CD4-positive, alpha-beta T cell (primary cell): ENCODE measurements around the gene AFAP1. TPM values are rescaled to one million over a fixed set of nuclear protein-coding genes. Genes with fewer than 3 reads are reported as not detected.

ENCODE experiments used
- ATAC-seq: fragments of 200-7000 bp; cut with Tn5 transposase; one replicate; pipeline ENCODE4 v1.10.0; 2022; ENCODE audit warnings: mild to moderate bottlenecking; ENCODE audit not compliant: poor library complexity
- CTCF ChIA-PET: fragments of 350-600 bp; sonication (Branson Sonifier 250); formaldehyde crosslinking; loops from one replicate; lab custom pipeline; 2021; ENCODE audit warnings: antibody characterized with exemption, inconsistent platforms; lab: Charles Lee
- POLR2A ChIA-PET: fragments of 350-600 bp; sonication (Branson Sonifier 250); formaldehyde crosslinking; loops from one replicate; lab custom pipeline; 2021; ENCODE audit warnings: antibody characterized with exemption, inconsistent platforms; lab: Charles Lee
- DNase-seq, 14 experiments: peaks; one replicate each; pipeline ENCODE4 v3.0.0-alpha.2; 2013 to 2020; ENCODE audit warnings: mixed read lengths in 2 of 14
- H3K27ac ChIP-seq, 2 donors: one replicate each; pipeline versions ENCODE4 v1.5.1 to v1.7.0; 2013; ENCODE audit warnings: low read length in 2 of 2, low read depth in 1 of 2, mild to moderate bottlenecking in 1 of 2
- H3K27me3 ChIP-seq, 2 experiments: 1 replicate in 1 of 2; 2 replicates in 1 of 2; pipeline versions ENCODE4 v1.6.1 to v1.7.0; 2013; ENCODE audit warnings: low read length in 2 of 2, control low read depth in 1 of 2, mild to moderate bottlenecking in 1 of 2, moderate library complexity in 1 of 2; ENCODE audit not compliant: insufficient read depth in 2 of 2, control insufficient read depth in 1 of 2
- H3K36me3 ChIP-seq: one replicate; pipeline ENCODE4 v1.6.1; 2013; ENCODE audit warnings: low read length, control low read depth; ENCODE audit not compliant: insufficient read depth
- H3K4me1 ChIP-seq: one replicate; pipeline ENCODE4 v1.6.1; 2013; ENCODE audit warnings: low read length, control low read depth; ENCODE audit not compliant: insufficient read depth
- H3K4me3 ChIP-seq: one replicate; pipeline ENCODE4 v1.5.1; 2013; ENCODE audit warnings: mild to moderate bottlenecking, low read length, moderate library complexity
- H3K9me3 ChIP-seq, 2 experiments: 1 replicate in 1 of 2; 2 replicates in 1 of 2; pipeline versions ENCODE4 v1.6.1 to v1.7.0; 2013; ENCODE audit warnings: low read length in 2 of 2, mild to moderate bottlenecking in 2 of 2, control low read depth in 1 of 2, moderate library complexity in 1 of 2; ENCODE audit not compliant: control insufficient read depth in 1 of 2, insufficient read depth in 1 of 2
- H3K27ac Mint-ChIP-seq: one replicate; pipeline ENCODE4 v1.8.0; 2020; ENCODE audit warnings: mixed read lengths
- H3K27me3 Mint-ChIP-seq: one replicate; pipeline ENCODE4 v1.8.0; 2021; ENCODE audit warnings: mixed read lengths
- H3K36me3 Mint-ChIP-seq: one replicate; pipeline ENCODE4 v1.8.0; 2021; ENCODE audit warnings: low read depth, mixed read lengths
- H3K4me1 Mint-ChIP-seq: one replicate; pipeline ENCODE4 v1.8.0; 2021; ENCODE audit warnings: low read depth, mixed read lengths
- H3K4me3 Mint-ChIP-seq: one replicate; pipeline ENCODE4 v1.8.0; 2020; ENCODE audit warnings: mild to moderate bottlenecking, mixed read lengths
- H3K9me3 Mint-ChIP-seq: one replicate; pipeline ENCODE4 v1.8.0; 2020; ENCODE audit warnings: mixed read lengths
- intact Hi-C, 2 experiments: fragments of 100-400 bp; cut with DNase I in 1 of 2; cut with micrococcal nuclease in 1 of 2; formaldehyde crosslinking; loops; one replicate each; pipeline versions ENCODE4 v1.15.1 to v1.9.0; 2023 to 2025; cut with DNase I, micrococcal nuclease
- total RNA-seq, 174 experiments: library from RNA in 2 of 174; stranded (reverse) in 2 of 174; gene quantifications; one replicate each; pipeline ENCODE4 v1.2.3 and lab custom pipeline; 2021 to 2026
- TF ChIP-seq, protein P1 (sequence below): fragments of 200-600 bp; IDR thresholded peaks from one replicate; pipeline ENCODE4 v1.8.0; 2022; ENCODE audit warnings: antibody characterized with exemption, mild to moderate bottlenecking

Gene AFAP1
- total RNA-seq, 2 experiments from 2014 or later, result 9.8 to 10.9 TPM

DNA sequence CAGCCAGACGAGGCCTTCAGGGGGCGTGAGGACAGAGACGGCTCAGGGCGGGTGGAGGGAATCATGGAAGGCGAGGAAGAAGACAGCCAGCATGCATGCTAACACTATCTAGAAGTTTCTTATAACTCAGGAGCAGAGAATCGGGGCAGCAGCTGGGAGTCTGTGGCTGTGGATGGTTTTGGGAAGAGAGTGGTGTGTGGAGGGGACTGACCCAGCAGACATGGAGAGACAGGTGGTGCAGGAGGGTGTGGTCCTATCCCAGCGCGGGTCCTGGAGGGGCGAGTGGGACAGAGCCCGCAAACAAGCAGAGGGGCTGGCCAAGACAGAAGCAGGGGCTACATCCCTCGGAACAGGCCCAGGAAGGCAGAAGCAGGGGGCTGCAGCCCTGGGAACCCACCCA lies 192.1 kb downstream of the AFAP1 start:
- Histone ChIP-seq H3K9me3 (no peaks in the 10 kb centered on the region), H3K36me3 (no peaks in the 10 kb centered on the region), H3K27me3 (no peaks in the 10 kb centered on the region), H3K4me1 (peaks cover 3% of the 10 kb centered on the region), H3K27ac (no peak overlapping the region), H3K4me3 (no peak overlapping the region)
- H3K27me3 Mint-ChIP-seq, result no peaks in the 10 kb centered on the region
- no peak for DNase-seq
- no peak for ATAC-seq
- intact Hi-C loops, result no loop called here
- ChIA-PET CTCF (no interaction called here), POLR2A (no interaction called here)
- H3K4me1 Mint-ChIP-seq, result peaks cover 14% of the 10 kb centered on the region
- TF ChIP-seq, protein P1, sequence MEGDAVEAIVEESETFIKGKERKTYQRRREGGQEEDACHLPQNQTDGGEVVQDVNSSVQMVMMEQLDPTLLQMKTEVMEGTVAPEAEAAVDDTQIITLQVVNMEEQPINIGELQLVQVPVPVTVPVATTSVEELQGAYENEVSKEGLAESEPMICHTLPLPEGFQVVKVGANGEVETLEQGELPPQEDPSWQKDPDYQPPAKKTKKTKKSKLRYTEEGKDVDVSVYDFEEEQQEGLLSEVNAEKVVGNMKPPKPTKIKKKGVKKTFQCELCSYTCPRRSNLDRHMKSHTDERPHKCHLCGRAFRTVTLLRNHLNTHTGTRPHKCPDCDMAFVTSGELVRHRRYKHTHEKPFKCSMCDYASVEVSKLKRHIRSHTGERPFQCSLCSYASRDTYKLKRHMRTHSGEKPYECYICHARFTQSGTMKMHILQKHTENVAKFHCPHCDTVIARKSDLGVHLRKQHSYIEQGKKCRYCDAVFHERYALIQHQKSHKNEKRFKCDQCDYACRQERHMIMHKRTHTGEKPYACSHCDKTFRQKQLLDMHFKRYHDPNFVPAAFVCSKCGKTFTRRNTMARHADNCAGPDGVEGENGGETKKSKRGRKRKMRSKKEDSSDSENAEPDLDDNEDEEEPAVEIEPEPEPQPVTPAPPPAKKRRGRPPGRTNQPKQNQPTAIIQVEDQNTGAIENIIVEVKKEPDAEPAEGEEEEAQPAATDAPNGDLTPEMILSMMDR, result no peak
- H3K4me3 Mint-ChIP-seq, result no peak overlapping the region
- H3K27ac Mint-ChIP-seq, result no peak overlapping the region
- peaks cover 2% of the 10 kb centered on the region for H3K9me3 Mint-ChIP-seq
- H3K36me3 Mint-ChIP-seq, result no peaks in the 10 kb centered on the region

DNA sequence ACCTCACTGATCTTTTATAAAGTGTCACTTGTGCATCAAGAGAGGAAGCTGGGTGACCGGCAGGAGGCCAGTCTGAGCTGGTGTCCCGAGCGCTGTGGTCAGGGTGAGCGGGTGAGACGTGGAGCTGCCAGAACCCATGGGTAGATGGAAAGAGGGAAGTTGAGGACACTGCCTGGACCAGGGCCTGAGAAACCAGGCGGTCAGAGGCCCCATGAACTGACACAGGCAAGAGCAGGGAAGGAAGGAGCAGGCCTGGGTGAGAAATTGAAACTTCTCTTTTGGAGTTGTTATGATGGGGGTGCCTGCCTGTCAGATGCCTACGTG lies 192.6 kb downstream of the AFAP1 start:
- Mint-ChIP-seq H3K4me3 (no peak overlapping the region), H3K9me3 (peaks cover 2% of the 10 kb centered on the region), H3K4me1 (peaks cover 14% of the 10 kb centered on the region), H3K27ac (no peak overlapping the region), H3K36me3 (no peaks in the 10 kb centered on the region), H3K27me3 (no peaks in the 10 kb centered on the region)
- ATAC-seq (no peak), DNase-seq (peak in 2 of 14 experiments; percentile 13 to 30)
- no peak overlapping the region for H3K27ac ChIP-seq
- H3K36me3 ChIP-seq, result no peaks in the 10 kb centered on the region
- TF ChIP-seq, protein P1, result no peak
- no peaks in the 10 kb centered on the region for H3K9me3 ChIP-seq
- no peaks in the 10 kb centered on the region for H3K27me3 ChIP-seq
- CTCF ChIA-PET, result no interaction called here
- intact Hi-C loops, result no loop called here
- H3K4me1 ChIP-seq, result peaks cover 3% of the 10 kb centered on the region
- no peak overlapping the region for H3K4me3 ChIP-seq
- POLR2A ChIA-PET, result no interaction called here

- TF ChIP-seq, protein P1, result no peak
- CTCF ChIA-PET, result no interaction called here
- DNase-seq (no peak), ATAC-seq (no peak)
- Mint-ChIP-seq H3K9me3 (peaks cover 2% of the 10 kb centered on the region), H3K4me1 (peaks cover 14% of the 10 kb centered on the region), H3K27ac (no peak overlapping the region), H3K4me3 (no peak overlapping the region), H3K36me3 (no peaks in the 10 kb centered on the region), H3K27me3 (no peaks in the 10 kb centered on the region)
- intact Hi-C loops, result no loop called here
- Histone ChIP-seq H3K27me3 (no peaks in the 10 kb centered on the region), H3K36me3 (no peaks in the 10 kb centered on the region), H3K4me1 (peaks cover 3% of the 10 kb centered on the region), H3K9me3 (no peaks in the 10 kb centered on the region), H3K4me3 (no peak overlapping the region), H3K27ac (no peak overlapping the region)
- POLR2A ChIA-PET, result no interaction called here
These were observed 193.2 kb downstream of the AFAP1 start for GRCh38 chr4:7746351-7747061.
